GM19328 (cell line): ENCODE results near the gene MYRIP.

Experiments
- ATAC-seq: cut with Tn5 transposase; IDR thresholded peaks from one replicate; pipeline ENCODE4 v1.9.1; 2021; ENCODE audit warnings: mild to moderate bottlenecking, moderate library complexity; ENCODE audit not compliant: unreplicated experiment

Gene MYRIP

GRCh38 chr3:39900462-39901002 lies 91.1 kb downstream of the MYRIP start:
- no peak for ATAC-seq

GRCh38 chr3:39903253-39903652 lies 93.8 kb downstream of the MYRIP start:
- no peak for ATAC-seq

GRCh38 chr3:39905788-39906187 lies 96.4 kb downstream of the MYRIP start:
- no peak for ATAC-seq

- ATAC-seq: no peak
Measured at GRCh38 chr3:39907981-39908380, 98.6 kb downstream of the MYRIP start.

- no peak for ATAC-seq
Measured at GRCh38 chr3:39910135-39910534, 100.7 kb downstream of the MYRIP start.

GRCh38 chr3:39910826-39911464 lies 101.5 kb downstream of the MYRIP start:
- no peak for ATAC-seq

GRCh38 chr3:39911465-39912309 lies 102.3 kb downstream of the MYRIP start:
- ATAC-seq: no peak

- no peak for ATAC-seq
Measured at GRCh38 chr3:39915027-39915426, 105.6 kb downstream of the MYRIP start.

- ATAC-seq: no peak
Measured at GRCh38 chr3:39917065-39917773, 107.8 kb downstream of the MYRIP start.

GRCh38 chr3:39919281-39919680 lies 109.9 kb downstream of the MYRIP start:
- ATAC-seq: no peak

GRCh38 chr3:39920271-39920670 lies 110.9 kb downstream of the MYRIP start:
- ATAC-seq: no peak

- no peak for ATAC-seq
Measured at GRCh38 chr3:39927479-39927878, 118.1 kb downstream of the MYRIP start.

- ATAC-seq: no peak
Measured at GRCh38 chr3:39933986-39934693, 124.7 kb downstream of the MYRIP start.

GRCh38 chr3:39934696-39935095 lies 125.3 kb downstream of the MYRIP start:
- ATAC-seq: no peak

- no peak for ATAC-seq
Measured at GRCh38 chr3:39935261-39935660, 125.9 kb downstream of the MYRIP start.

GRCh38 chr3:39936848-39937247 lies 127.4 kb downstream of the MYRIP start:
- no peak for ATAC-seq

GRCh38 chr3:39937315-39937714 lies 127.9 kb downstream of the MYRIP start:
- ATAC-seq: no peak

GRCh38 chr3:39937874-39938273 lies 128.5 kb downstream of the MYRIP start:
- ATAC-seq: no peak

- ATAC-seq: no peak
Measured at GRCh38 chr3:39941931-39942330, 132.5 kb downstream of the MYRIP start.

GRCh38 chr3:39960515-39961191 lies 151.2 kb downstream of the MYRIP start:
- no peak for ATAC-seq
